ENCODE results near the gene RNF43. TPM values are rescaled to one million over a fixed set of nuclear protein-coding genes. Genes with fewer than 3 reads are reported as not detected.

The RNF43 gene
- total and polyA plus RNA-seq, 2 of the 13 experiments (the other 11 are each of a cell fraction or from before 2014, with no cell fraction given): 31.0 to 53.4 TPM

DNA sequence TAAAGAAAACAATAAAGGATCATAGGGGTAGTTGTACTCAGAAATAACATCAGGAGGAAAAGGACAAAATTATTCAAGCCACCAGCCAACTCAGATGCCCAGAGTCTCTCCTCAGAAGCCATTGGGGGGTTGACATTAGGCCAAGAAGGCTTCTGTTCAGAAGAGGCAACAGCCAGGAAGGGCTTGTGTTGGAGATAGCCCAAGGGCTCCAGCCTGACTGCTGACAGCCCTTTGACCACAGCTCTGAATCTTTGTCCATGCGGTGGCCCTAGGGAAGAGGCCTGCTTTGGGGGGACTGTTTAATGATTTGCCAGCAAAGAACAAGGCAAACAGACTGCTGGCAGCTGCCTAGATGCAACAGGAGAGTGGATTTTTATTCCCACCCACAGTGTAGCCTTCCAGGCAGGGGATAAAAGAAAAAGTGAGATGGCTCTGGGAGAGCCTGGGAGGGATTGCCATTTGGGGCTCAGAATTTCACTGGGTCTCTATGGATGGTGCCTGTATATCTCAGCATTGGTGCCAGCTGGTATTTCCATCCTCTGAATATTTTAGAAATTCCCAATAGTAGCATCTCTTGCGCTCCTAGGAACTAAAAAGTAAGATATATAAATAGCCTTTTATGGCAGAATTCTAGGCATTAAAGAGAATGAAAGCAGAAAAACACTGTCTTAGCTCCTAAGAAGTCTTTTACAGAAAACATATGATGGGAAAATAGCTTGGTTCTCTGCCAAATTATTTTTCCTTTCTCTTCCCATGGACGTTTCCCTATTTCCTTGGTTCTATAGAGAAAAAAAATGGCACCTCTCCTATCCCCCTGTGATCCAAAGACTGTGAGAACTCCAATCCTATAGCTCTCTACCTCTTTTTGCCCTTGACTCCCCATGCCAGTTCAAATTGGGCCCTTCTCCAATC lies 36.0 kb downstream of the RNF43 start (continued):
- TF ChIP-seq ZFP41 (CRISPR knock-in tag; IDR thresholded peaks at IDR 0.05; ENCODE audit: borderline replicate concordance) (no peak), ZC3H13 (CRISPR knock-in tag; IDR thresholded peaks at IDR 0.05) (no peak; the same call in 1 of the 2 replicates), GATAD2A (CRISPR knock-in tag; IDR thresholded peaks at IDR 0.05) (peak; percentile 98), ETV6 (CRISPR knock-in tag; conservative IDR thresholded peaks at IDR 0.05) (no peak; the same call in 1 of the 2 replicates), ZNF737 (CRISPR knock-in tag; IDR thresholded peaks at IDR 0.05; ENCODE audit: borderline replicate concordance) (no peak), ATF7 (IDR thresholded peaks at IDR 0.05) (no peak), ATF7 (CRISPR knock-in tag; IDR thresholded peaks at IDR 0.05) (peak; percentile 25; the same call in 1 of the 2 replicates), CC2D1A (CRISPR knock-in tag; IDR thresholded peaks at IDR 0.05) (no peak)
- TF ChIP-seq, protein P1, sequence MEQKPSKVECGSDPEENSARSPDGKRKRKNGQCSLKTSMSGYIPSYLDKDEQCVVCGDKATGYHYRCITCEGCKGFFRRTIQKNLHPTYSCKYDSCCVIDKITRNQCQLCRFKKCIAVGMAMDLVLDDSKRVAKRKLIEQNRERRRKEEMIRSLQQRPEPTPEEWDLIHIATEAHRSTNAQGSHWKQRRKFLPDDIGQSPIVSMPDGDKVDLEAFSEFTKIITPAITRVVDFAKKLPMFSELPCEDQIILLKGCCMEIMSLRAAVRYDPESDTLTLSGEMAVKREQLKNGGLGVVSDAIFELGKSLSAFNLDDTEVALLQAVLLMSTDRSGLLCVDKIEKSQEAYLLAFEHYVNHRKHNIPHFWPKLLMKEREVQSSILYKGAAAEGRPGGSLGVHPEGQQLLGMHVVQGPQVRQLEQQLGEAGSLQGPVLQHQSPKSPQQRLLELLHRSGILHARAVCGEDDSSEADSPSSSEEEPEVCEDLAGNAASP (CRISPR knock-in tag; IDR thresholded peaks at IDR 0.05; ENCODE audit: borderline replicate concordance): peak; percentile 88; the same call in 1 of the 2 replicates
- TF ChIP-seq, protein P2, sequence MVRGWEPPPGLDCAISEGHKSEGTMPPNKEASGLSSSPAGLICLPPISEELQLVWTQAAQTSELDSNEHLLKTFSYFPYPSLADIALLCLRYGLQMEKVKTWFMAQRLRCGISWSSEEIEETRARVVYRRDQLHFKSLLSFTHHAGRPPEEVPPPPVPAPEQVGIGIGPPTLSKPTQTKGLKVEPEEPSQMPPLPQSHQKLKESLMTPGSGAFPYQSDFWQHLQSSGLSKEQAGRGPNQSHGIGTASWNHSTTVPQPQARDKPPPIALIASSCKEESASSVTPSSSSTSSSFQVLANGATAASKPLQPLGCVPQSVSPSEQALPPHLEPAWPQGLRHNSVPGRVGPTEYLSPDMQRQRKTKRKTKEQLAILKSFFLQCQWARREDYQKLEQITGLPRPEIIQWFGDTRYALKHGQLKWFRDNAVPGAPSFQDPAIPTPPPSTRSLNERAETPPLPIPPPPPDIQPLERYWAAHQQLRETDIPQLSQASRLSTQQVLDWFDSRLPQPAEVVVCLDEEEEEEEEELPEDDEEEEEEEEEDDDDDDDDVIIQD (CRISPR knock-in tag; IDR thresholded peaks at IDR 0.05; ENCODE audit: low read depth): peak; percentile 90
- TF ChIP-seq, protein P3, sequence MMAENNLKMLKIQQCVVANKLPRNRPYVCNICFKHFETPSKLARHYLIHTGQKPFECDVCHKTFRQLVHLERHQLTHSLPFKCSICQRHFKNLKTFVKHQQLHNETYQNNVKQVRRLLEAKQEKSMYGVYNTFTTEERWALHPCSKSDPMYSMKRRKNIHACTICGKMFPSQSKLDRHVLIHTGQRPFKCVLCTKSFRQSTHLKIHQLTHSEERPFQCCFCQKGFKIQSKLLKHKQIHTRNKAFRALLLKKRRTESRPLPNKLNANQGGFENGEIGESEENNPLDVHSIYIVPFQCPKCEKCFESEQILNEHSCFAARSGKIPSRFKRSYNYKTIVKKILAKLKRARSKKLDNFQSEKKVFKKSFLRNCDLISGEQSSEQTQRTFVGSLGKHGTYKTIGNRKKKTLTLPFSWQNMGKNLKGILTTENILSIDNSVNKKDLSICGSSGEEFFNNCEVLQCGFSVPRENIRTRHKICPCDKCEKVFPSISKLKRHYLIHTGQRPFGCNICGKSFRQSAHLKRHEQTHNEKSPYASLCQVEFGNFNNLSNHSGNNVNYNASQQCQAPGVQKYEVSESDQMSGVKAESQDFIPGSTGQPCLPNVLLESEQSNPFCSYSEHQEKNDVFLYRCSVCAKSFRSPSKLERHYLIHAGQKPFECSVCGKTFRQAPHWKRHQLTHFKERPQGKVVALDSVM (CRISPR knock-in tag; IDR thresholded peaks at IDR 0.05): peak; percentile 73
- TF ChIP-seq, protein P4, sequence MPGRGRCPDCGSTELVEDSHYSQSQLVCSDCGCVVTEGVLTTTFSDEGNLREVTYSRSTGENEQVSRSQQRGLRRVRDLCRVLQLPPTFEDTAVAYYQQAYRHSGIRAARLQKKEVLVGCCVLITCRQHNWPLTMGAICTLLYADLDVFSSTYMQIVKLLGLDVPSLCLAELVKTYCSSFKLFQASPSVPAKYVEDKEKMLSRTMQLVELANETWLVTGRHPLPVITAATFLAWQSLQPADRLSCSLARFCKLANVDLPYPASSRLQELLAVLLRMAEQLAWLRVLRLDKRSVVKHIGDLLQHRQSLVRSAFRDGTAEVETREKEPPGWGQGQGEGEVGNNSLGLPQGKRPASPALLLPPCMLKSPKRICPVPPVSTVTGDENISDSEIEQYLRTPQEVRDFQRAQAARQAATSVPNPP (CRISPR knock-in tag; IDR thresholded peaks at IDR 0.05): 0 out of 2 replicates have a peak, but pooled peaks have one; percentile 69
